Progenitor cell of endocrine pancreas (in vitro differentiated cells): ENCODE results near the gene RRP12. TPM values are rescaled to one million over a fixed set of nuclear protein-coding genes. Genes with fewer than 3 reads are reported as not detected.
A peak's percentile ranks its signal among the peaks of the same experiment; 100 is the strongest.

Source experiments
- DNase-seq: peaks from one replicate; pipeline ENCODE4 v3.0.0; 2021; ENCODE audit warnings: low spot score; ENCODE audit not compliant: unreplicated experiment
- H3K27ac Mint-ChIP-seq: 2 replicates; pipeline ENCODE4 v1.8.0; 2021; ENCODE audit warnings: mild to moderate bottlenecking, moderate library complexity, mixed read lengths
- H3K27me3 Mint-ChIP-seq: 2 replicates; pipeline ENCODE4 v1.8.0; 2021; ENCODE audit warnings: mixed read lengths
- H3K36me3 Mint-ChIP-seq: 2 replicates; pipeline ENCODE4 v1.8.0; 2022; ENCODE audit warnings: mixed read lengths; ENCODE audit not compliant: insufficient read depth
- H3K4me1 Mint-ChIP-seq: 2 replicates; pipeline ENCODE4 v1.8.0; 2021; ENCODE audit warnings: low read depth, mixed read lengths
- H3K4me3 Mint-ChIP-seq: 2 replicates; pipeline ENCODE4 v1.8.0; 2021; ENCODE audit warnings: low read depth, mild to moderate bottlenecking, moderate library complexity, mixed read lengths
- H3K9me3 Mint-ChIP-seq: 2 replicates; pipeline ENCODE4 v1.8.0; 2021; ENCODE audit warnings: low read depth, mixed read lengths
- CTCF ChIP-seq: fragments of 200-600 bp; sonication (generic); IDR thresholded peaks from one replicate; pipeline ENCODE4 v1.5.0; 2021; ENCODE audit warnings: antibody characterized with exemption, mild to moderate bottlenecking; ENCODE audit not compliant: unreplicated experiment
- total RNA-seq: library from RNA; stranded (reverse); gene quantifications from 2 replicates; pipeline ENCODE4 v1.2.1, GENCODE V29; 2021

The RRP12 gene
- total RNA-seq, 1 donor from 2014 or later, result 33.5 TPM

GRCh38 chr10:97327348-97328294 lies 73.5 kb downstream of the RRP12 start:
- Mint-ChIP-seq H3K4me1 (peaks cover 62% of the 10 kb centered on the region), H3K27ac (peak overlapping the region; percentile 96), H3K9me3 (no peaks in the 10 kb centered on the region), H3K36me3 (peaks cover 6% of the 10 kb centered on the region), H3K4me3 (peak overlapping the region; percentile 27), H3K27me3 (no peaks in the 10 kb centered on the region)
- TF ChIP-seq CTCF, result no peak
- no peak for DNase-seq

- Mint-ChIP-seq H3K9me3 (no peaks in the 10 kb centered on the region), H3K27me3 (no peaks in the 10 kb centered on the region), H3K4me1 (peaks cover 63% of the 10 kb centered on the region), H3K27ac (peak overlapping the region; percentile 89), H3K36me3 (peaks cover 4% of the 10 kb centered on the region), H3K4me3 (peak overlapping the region; percentile 43)
- TF ChIP-seq CTCF, result no peak
- DNase-seq, result no peak
These were observed 75.4 kb downstream of the RRP12 start for GRCh38 chr10:97325754-97326153.

- TF ChIP-seq CTCF, result no peak
- no peak for DNase-seq
- Mint-ChIP-seq H3K4me1 (peaks cover 55% of the 10 kb centered on the region), H3K9me3 (no peaks in the 10 kb centered on the region), H3K4me3 (no peak overlapping the region), H3K27me3 (no peaks in the 10 kb centered on the region), H3K36me3 (no peaks in the 10 kb centered on the region), H3K27ac (peak overlapping the region; percentile 33)
These were observed 77.6 kb downstream of the RRP12 start for GRCh38 chr10:97323501-97323900.

- Mint-ChIP-seq H3K27me3 (no peaks in the 10 kb centered on the region), H3K4me1 (peaks cover 41% of the 10 kb centered on the region), H3K4me3 (peak overlapping the region; percentile 84), H3K27ac (peak overlapping the region; percentile 94), H3K9me3 (no peaks in the 10 kb centered on the region), H3K36me3 (no peaks in the 10 kb centered on the region)
- DNase-seq, result no peak
- no peak for TF ChIP-seq CTCF
These were observed 79.3 kb downstream of the RRP12 start for GRCh38 chr10:97321804-97322190.

GRCh38 chr10:97321032-97321803 lies 79.9 kb downstream of the RRP12 start:
- Mint-ChIP-seq H3K36me3 (no peaks in the 10 kb centered on the region), H3K27ac (peak overlapping the region; percentile 94), H3K27me3 (no peaks in the 10 kb centered on the region), H3K4me1 (peaks cover 36% of the 10 kb centered on the region), H3K9me3 (no peaks in the 10 kb centered on the region), H3K4me3 (peak overlapping the region; percentile 84)
- no peak for DNase-seq
- TF ChIP-seq CTCF, result no peak
